A549 (cell line): ENCODE data around the gene GNB1. TPM values are rescaled to one million over a fixed set of nuclear protein-coding genes. Genes with fewer than 3 reads are reported as not detected.

ENCODE experiments used
- ATAC-seq, 2 experiments: fragments of 200-7000 bp in 1 of 2; fragments of >200 bp in 1 of 2; cut with Nextera tagmentation in 1 of 2; cut with Tn5 transposase in 1 of 2; 3 replicates each; pipeline versions ENCODE4 v1.8.0 to v1.9.1; 2018 to 2020; ENCODE audit warnings: mild to moderate bottlenecking in 1 of 2, moderate library complexity in 1 of 2
- CTCF ChIA-PET: fragments of 300-600 bp; sonication (Branson Sonifier 250); formaldehyde crosslinking; extraction: SDS; loops from one replicate; lab custom pipeline; 2021; ENCODE audit warnings: antibody characterized with exemption, inconsistent platforms; lab: Yijun Ruan, JAX
- POLR2A ChIA-PET: fragments of 350-600 bp; formaldehyde crosslinking; extraction: SDS; loops from one replicate; lab custom pipeline; 2021; ENCODE audit warnings: antibody characterized with exemption, inconsistent platforms; lab: Yijun Ruan, JAX
- DNase-seq, 2 experiments: peaks; one replicate each; pipeline versions ENCODE4 v3.0.0 to v3.0.0-alpha.2; 2011 to 2016; ENCODE audit warnings: low read depth in 1 of 2, low spot score in 1 of 2
- FAIRE-seq: peaks from 2 replicates; lab custom pipeline; 2011; peaks lifted over from hg19 to GRCh38; lab: Jason Lieb, UNC
- H3K27ac ChIP-seq, 2 experiments: fragments of >200 bp; sonication (Bioruptor Twin); formaldehyde crosslinking; 3 replicates each; pipeline ENCODE4 v1.5.1; 2016 to 2017
- H3K4me1 ChIP-seq: fragments of >200 bp; sonication (Bioruptor Twin); formaldehyde crosslinking; 3 replicates; pipeline ENCODE4 v1.6.1; 2016
- H3K4me2 ChIP-seq: fragments of >200 bp; sonication (Bioruptor Twin); formaldehyde crosslinking; 3 replicates; pipeline ENCODE4 v1.6.1; 2016
- H3K4me3 ChIP-seq: fragments of >200 bp; sonication (Bioruptor Twin); formaldehyde crosslinking; 3 replicates; pipeline ENCODE4 v1.5.1; 2016
- H3K9me3 ChIP-seq: fragments of >200 bp; sonication (Bioruptor Twin); formaldehyde crosslinking; 3 replicates; pipeline ENCODE4 v1.6.1; 2016
- BCL3 ChIP-seq: fragments of >200 bp; sonication (Bioruptor Twin); formaldehyde crosslinking; IDR thresholded peaks from 3 replicates; pipeline ENCODE4 v1.6.1; 2016
- BHLHE40 ChIP-seq: IDR thresholded peaks from 2 replicates; pipeline ENCODE4 v1.6.1; 2012; ENCODE audit warnings: low read depth, low read length, inconsistent platforms
- CBX2 ChIP-seq: fragments of 200-600 bp; sonication (generic); IDR thresholded peaks from 2 replicates; pipeline ENCODE4 v1.6.1; 2016; ENCODE audit warnings: low read depth, mild to moderate bottlenecking, borderline replicate concordance
- CEBPB ChIP-seq, 2 experiments: fragments of >200 bp in 1 of 2; sonication (Bioruptor Twin) in 1 of 2; formaldehyde crosslinking in 1 of 2; IDR thresholded peaks; 2 replicates each; pipeline ENCODE4 v1.6.1; 2012 to 2016
- CHD2 ChIP-seq: fragments of 150-350 bp; IDR thresholded peaks from 2 replicates; pipeline ENCODE4 v1.6.1; 2014; ENCODE audit warnings: low read length; ENCODE audit not compliant: partially characterized antibody
- FOSB ChIP-seq: fragments of 250-450 bp; sonication (Bioruptor Pico); IDR thresholded peaks from 2 replicates; pipeline ENCODE4 v1.5.0; 2020; ENCODE audit warnings: mild to moderate bottlenecking, moderate library complexity
- FOXS1 ChIP-seq: fragments of 250-450 bp; sonication (Bioruptor Pico); IDR thresholded peaks from 2 replicates; pipeline ENCODE4 v1.5.0; 2020; ENCODE audit warnings: mild to moderate bottlenecking, moderate library complexity
- GATA3 ChIP-seq: IDR thresholded peaks from 2 replicates; pipeline ENCODE4 v1.6.1; 2012; ENCODE audit warnings: borderline replicate concordance
- HOXA7 ChIP-seq: fragments of 250-450 bp; sonication (Bioruptor Pico); IDR thresholded peaks from 2 replicates; pipeline ENCODE4 v1.5.0; 2020; ENCODE audit warnings: mild to moderate bottlenecking, moderate library complexity
- HOXB13 ChIP-seq: fragments of 250-450 bp; sonication (Bioruptor Pico); IDR thresholded peaks from 2 replicates; pipeline ENCODE4 v1.5.0; 2020; ENCODE audit warnings: low read depth, mild to moderate bottlenecking, moderate library complexity
- HOXB5 ChIP-seq: fragments of 250-450 bp; sonication (Bioruptor Pico); IDR thresholded peaks from 2 replicates; pipeline ENCODE4 v1.5.0; 2020; ENCODE audit warnings: mild to moderate bottlenecking, moderate library complexity
- KDM5A ChIP-seq: fragments of 200-600 bp; sonication (generic); IDR thresholded peaks from 2 replicates; pipeline ENCODE4 v1.6.1; 2016; ENCODE audit warnings: antibody characterized with exemption, mild to moderate bottlenecking
- MAFK ChIP-seq: fragments of 450-650 bp; IDR thresholded peaks from 2 replicates; pipeline ENCODE4 v1.6.1; 2014; ENCODE audit not compliant: partially characterized antibody
- MAX ChIP-seq: IDR thresholded peaks from 2 replicates; pipeline ENCODE4 v1.6.1; 2012
- MAZ ChIP-seq: fragments of 150-350 bp; IDR thresholded peaks from 2 replicates; pipeline ENCODE4 v1.6.1; 2014; ENCODE audit warnings: antibody characterized with exemption, low read depth, low read length, borderline replicate concordance
- NFE2L2 ChIP-seq: fragments of 150-350 bp; conservative IDR thresholded peaks from 2 replicates; pipeline ENCODE4 v1.6.1; 2014; ENCODE audit warnings: low read length
- NPAS2 ChIP-seq: fragments of 250-450 bp; sonication (Bioruptor Pico); IDR thresholded peaks from 2 replicates; pipeline ENCODE4 v1.8.0; 2022; ENCODE audit warnings: mild to moderate bottlenecking, moderate library complexity, borderline replicate concordance
- PHF8 ChIP-seq: fragments of 200-600 bp; sonication (generic); IDR thresholded peaks from 2 replicates; pipeline ENCODE4 v1.6.1; 2016; ENCODE audit warnings: low read depth, mild to moderate bottlenecking, antibody characterized with exemption, moderate library complexity, borderline replicate concordance
- RCOR1 ChIP-seq: fragments of 150-350 bp; IDR thresholded peaks from 2 replicates; pipeline ENCODE4 v1.6.1; 2014; ENCODE audit warnings: antibody characterized with exemption, low read length, low read depth
- REST ChIP-seq: fragments of 200-600 bp; sonication (generic); IDR thresholded peaks from 2 replicates; pipeline ENCODE4 v1.6.1; 2016; ENCODE audit warnings: antibody characterized with exemption, mild to moderate bottlenecking, moderate library complexity
- RFX5 ChIP-seq: fragments of 450-650 bp; IDR thresholded peaks from 2 replicates; pipeline ENCODE4 v1.7.1; 2014; ENCODE audit warnings: antibody characterized with exemption, mild to moderate bottlenecking, moderate library complexity
- SMC3 ChIP-seq: fragments of >200 bp; sonication (Bioruptor Twin); formaldehyde crosslinking; IDR thresholded peaks from 3 replicates; pipeline ENCODE4 v1.6.1; 2018; ENCODE audit warnings: inconsistent platforms
- SREBF2 ChIP-seq: fragments of 450-650 bp; IDR thresholded peaks from 2 replicates; pipeline ENCODE4 v1.6.1; 2014; ENCODE audit warnings: mild to moderate bottlenecking, moderate library complexity
- TFCP2L1 ChIP-seq: fragments of 250-450 bp; sonication (Bioruptor Pico); IDR thresholded peaks from 2 replicates; pipeline ENCODE4 v1.5.0; 2021; ENCODE audit warnings: mild to moderate bottlenecking
- ZNF302 ChIP-seq: fragments of 250-450 bp; sonication (Bioruptor Pico); IDR thresholded peaks from 2 replicates; pipeline ENCODE4 v1.9.0; 2021; ENCODE audit warnings: inconsistent platforms, mild to moderate bottlenecking, moderate library complexity
- WGBS: methylation state at CpG from one replicate; pipeline ENCODE4 v1.1.6; 2017; ENCODE audit errors: missing lambda C conversion rate; 5-methylcytosine and 5-hydroxymethylcytosine counted together
- polyA plus RNA-seq, 4 experiments: library from polyadenylated mRNA; depleted of rRNA in 3 of 4; stranded (reverse); fragments of >200 nt; fragmentation: RNase III in 1 of 4; extraction: RNeasy Plus Mini Kit Qiagen cat#74134 plus additional on column Dnase treatment in 1 of 4; gene quantifications; 2 replicates in 3 of 4; 3 replicates in 1 of 4; pipeline ENCODE4 v1.2.3, GENCODE V29; 2011 to 2017
- TF ChIP-seq, protein P1 (sequence below): fragments of 450-650 bp; IDR thresholded peaks from 2 replicates; pipeline ENCODE4 v1.6.1; 2014; ENCODE audit warnings: antibody characterized with exemption
- TF ChIP-seq, protein P2 (sequence below): fragments of 150-350 bp; IDR thresholded peaks from 2 replicates; pipeline ENCODE4 v1.6.1; 2014; ENCODE audit warnings: low read depth, mild to moderate bottlenecking, low read length
- TF ChIP-seq, protein P3 (sequence below): fragments of >200 bp; sonication (Bioruptor Twin); formaldehyde crosslinking; IDR thresholded peaks from 2 replicates; pipeline ENCODE4 v1.6.1; 2016

GNB1 gene
- polyA plus RNA-seq, 2 of the 4 experiments (the other 2 are of a cell fraction) = 159 to 270 TPM

GRCh38 chr1:1926886-1927660, 36.2 kb upstream of the GNB1 start:
- CTCF ChIA-PET = interaction anchor here (1.2 kb wide), 2 partner anchors 17 to 118 kb away, joined by 3 read pairs; no protein-coding TSS in a partner anchor
- 98% methylated on average over 6 of the region's 21 CpGs for WGBS
- H3K4me2 ChIP-seq = no peak overlapping the region
- no peaks in the 10 kb centered on the region for H3K9me3 ChIP-seq
- H3K4me3 ChIP-seq = no peak overlapping the region
- ATAC-seq (no peak), FAIRE-seq (no peak), DNase-seq (no peak)
- no peak overlapping the region for H3K27ac ChIP-seq
- POLR2A ChIA-PET = no interaction called here
- H3K4me1 ChIP-seq = no peaks in the 10 kb centered on the region
- TF ChIP-seq NPAS2 (CRISPR knock-in tag) (no peak), KDM5A (no peak), TFCP2L1 (CRISPR knock-in tag) (no peak), PHF8 (no peak), ZNF302 (CRISPR knock-in tag) (no peak), CEBPB (IDR thresholded peaks at IDR 0.05) (no peak), HOXB5 (CRISPR knock-in tag) (no peak), HOXB13 (CRISPR knock-in tag) (no peak), NFE2L2 (no peak), HOXA7 (CRISPR knock-in tag) (no peak), BHLHE40 (no peak), MAZ (no peak), GATA3 (no peak), RCOR1 (no peak), FOXS1 (CRISPR knock-in tag) (no peak), CHD2 (no peak)
- TF ChIP-seq, protein P1, sequence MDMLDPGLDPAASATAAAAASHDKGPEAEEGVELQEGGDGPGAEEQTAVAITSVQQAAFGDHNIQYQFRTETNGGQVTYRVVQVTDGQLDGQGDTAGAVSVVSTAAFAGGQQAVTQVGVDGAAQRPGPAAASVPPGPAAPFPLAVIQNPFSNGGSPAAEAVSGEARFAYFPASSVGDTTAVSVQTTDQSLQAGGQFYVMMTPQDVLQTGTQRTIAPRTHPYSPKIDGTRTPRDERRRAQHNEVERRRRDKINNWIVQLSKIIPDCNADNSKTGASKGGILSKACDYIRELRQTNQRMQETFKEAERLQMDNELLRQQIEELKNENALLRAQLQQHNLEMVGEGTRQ = no peak
- TF ChIP-seq, protein P2, sequence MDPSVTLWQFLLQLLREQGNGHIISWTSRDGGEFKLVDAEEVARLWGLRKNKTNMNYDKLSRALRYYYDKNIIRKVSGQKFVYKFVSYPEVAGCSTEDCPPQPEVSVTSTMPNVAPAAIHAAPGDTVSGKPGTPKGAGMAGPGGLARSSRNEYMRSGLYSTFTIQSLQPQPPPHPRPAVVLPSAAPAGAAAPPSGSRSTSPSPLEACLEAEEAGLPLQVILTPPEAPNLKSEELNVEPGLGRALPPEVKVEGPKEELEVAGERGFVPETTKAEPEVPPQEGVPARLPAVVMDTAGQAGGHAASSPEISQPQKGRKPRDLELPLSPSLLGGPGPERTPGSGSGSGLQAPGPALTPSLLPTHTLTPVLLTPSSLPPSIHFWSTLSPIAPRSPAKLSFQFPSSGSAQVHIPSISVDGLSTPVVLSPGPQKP = no peak

DNA sequence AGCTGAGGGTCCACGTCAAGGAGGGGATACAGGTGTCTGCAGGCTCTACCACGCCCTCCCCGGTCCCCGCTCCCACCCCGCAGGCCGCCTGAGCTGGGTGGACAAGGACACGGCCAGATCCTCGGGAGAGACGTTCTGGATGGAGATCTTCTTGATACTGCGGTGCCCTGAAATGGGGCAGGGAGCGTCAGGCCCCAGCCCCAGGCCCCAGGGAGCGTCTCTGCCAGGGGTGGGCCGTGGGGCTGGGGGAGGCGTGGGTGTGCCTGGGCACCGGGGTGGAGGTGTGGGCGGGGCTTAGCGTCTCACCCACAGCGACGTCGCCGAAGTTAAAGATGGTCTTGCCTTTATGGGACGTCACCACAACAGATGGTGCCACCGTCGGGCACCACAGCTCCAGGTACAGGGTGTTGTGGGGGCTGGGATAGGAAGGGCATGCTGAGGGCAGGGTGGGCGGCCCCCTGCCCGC, 35.5 kb upstream of the GNB1 start:
- WGBS = 36% methylated on average over 16 of the region's 26 CpGs
- Histone ChIP-seq H3K4me2 (no peak overlapping the region), H3K4me1 (no peaks in the 10 kb centered on the region), H3K27ac (no peak overlapping the region), H3K4me3 (no peak overlapping the region), H3K9me3 (no peaks in the 10 kb centered on the region)
- FAIRE-seq (no peak), DNase-seq (no peak), ATAC-seq (no peak)
- ChIA-PET POLR2A (no interaction called here), CTCF (interaction anchor here (1.2 kb wide), 1 partner anchor 118 kb away, joined by 3 read pairs; no protein-coding TSS in a partner anchor)
- TF ChIP-seq KDM5A (no peak), REST (no peak), SREBF2 (no peak), CBX2 (no peak), HOXB5 (CRISPR knock-in tag) (no peak), SMC3 (no peak), RFX5 (no peak), ZNF302 (CRISPR knock-in tag) (no peak), BHLHE40 (no peak), FOSB (no peak), MAFK (no peak), MAZ (no peak), MAX (no peak), TFCP2L1 (CRISPR knock-in tag) (no peak), BCL3 (no peak)
- TF ChIP-seq, protein P2 = no peak
- TF ChIP-seq, protein P3, sequence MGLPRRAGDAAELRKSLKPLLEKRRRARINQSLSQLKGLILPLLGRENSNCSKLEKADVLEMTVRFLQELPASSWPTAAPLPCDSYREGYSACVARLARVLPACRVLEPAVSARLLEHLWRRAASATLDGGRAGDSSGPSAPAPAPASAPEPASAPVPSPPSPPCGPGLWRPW = no peak
